ENCODE results near the gene CASP8AP2. TPM values are rescaled to one million over a fixed set of nuclear protein-coding genes. Genes with fewer than 3 reads are reported as not detected.

The CASP8AP2 gene
- total and polyA plus RNA-seq, 2 of the 13 experiments (the other 11 are each of a cell fraction or from before 2014, with no cell fraction given) = 5.7 to 13.5 TPM

DNA sequence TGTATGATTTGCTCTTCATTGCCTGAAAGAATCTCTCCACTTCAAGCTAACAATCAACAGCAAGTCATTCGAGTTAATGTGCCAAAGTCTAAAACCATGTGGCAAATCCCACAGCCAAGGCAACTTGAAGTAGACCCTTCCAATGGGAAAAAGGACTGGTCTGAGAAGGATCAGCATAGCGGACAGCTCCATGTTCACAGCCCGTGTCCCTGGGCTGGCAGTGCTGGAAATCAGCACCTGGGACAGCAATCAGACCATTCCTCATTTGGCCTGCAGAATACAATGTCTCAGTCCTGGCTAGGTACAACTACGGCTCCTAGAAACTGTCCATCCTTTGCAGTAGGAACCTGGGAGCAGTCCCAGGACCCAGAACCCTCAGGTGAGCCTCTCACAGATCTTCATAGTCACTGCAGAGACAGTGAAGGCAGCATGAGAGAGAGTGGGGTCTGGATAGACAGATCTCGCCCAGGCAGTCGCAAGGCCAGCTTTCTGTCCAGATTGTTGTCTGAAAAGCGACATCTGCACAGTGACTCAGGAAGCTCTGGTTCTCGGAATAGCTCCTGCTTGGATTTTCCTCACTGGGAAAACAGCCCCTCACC lies 65.7 kb downstream of the CASP8AP2 start (continued):
- no peak for TF ChIP-seq DNMT1 (CRISPR knock-in tag; IDR thresholded peaks at IDR 0.05)
- TF ChIP-seq ZNF138 (CRISPR knock-in tag; IDR thresholded peaks at IDR 0.05; ENCODE audit: low read depth) = 0 out of 2 replicates have a peak, but pooled peaks have one; percentile 52
- TF ChIP-seq ZBTB2 (CRISPR knock-in tag; IDR thresholded peaks at IDR 0.05; ENCODE audit: low read depth) = 0 out of 2 replicates have a peak, but pooled peaks have one; percentile 32
- TF ChIP-seq SIX4 (CRISPR knock-in tag; IDR thresholded peaks at IDR 0.05) = peak; percentile 85
- TF ChIP-seq KDM4B (CRISPR knock-in tag; IDR thresholded peaks at IDR 0.05) = peak; percentile 82; the same call in 1 of the 2 replicates
- TF ChIP-seq LRRFIP1 (CRISPR knock-in tag; conservative IDR thresholded peaks at IDR 0.05) = peak; percentile 95
- TF ChIP-seq ZNF124 (CRISPR knock-in tag; IDR thresholded peaks at IDR 0.05) = peak; percentile 80; the same call in 1 of the 2 replicates
- TF ChIP-seq SRY (CRISPR knock-in tag; IDR thresholded peaks at IDR 0.05) = peak; percentile 92
- TF ChIP-seq ZNF292 (CRISPR knock-in tag; IDR thresholded peaks at IDR 0.05; ENCODE audit: borderline replicate concordance, low read depth) = no peak
- TF ChIP-seq, protein P1, sequence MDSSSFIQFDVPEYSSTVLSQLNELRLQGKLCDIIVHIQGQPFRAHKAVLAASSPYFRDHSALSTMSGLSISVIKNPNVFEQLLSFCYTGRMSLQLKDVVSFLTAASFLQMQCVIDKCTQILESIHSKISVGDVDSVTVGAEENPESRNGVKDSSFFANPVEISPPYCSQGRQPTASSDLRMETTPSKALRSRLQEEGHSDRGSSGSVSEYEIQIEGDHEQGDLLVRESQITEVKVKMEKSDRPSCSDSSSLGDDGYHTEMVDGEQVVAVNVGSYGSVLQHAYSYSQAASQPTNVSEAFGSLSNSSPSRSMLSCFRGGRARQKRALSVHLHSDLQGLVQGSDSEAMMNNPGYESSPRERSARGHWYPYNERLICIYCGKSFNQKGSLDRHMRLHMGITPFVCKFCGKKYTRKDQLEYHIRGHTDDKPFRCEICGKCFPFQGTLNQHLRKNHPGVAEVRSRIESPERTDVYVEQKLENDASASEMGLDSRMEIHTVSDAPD (CRISPR knock-in tag; IDR thresholded peaks at IDR 0.05) = no peak
- 0 out of 2 replicates have a peak, but pooled peaks have one; percentile 72 for TF ChIP-seq MTA3 (CRISPR knock-in tag; IDR thresholded peaks at IDR 0.05)
- 0 out of 2 replicates have a peak, but pooled peaks have one; percentile 47 for TF ChIP-seq MLX (CRISPR knock-in tag; IDR thresholded peaks at IDR 0.05)
- TF ChIP-seq, protein P2, sequence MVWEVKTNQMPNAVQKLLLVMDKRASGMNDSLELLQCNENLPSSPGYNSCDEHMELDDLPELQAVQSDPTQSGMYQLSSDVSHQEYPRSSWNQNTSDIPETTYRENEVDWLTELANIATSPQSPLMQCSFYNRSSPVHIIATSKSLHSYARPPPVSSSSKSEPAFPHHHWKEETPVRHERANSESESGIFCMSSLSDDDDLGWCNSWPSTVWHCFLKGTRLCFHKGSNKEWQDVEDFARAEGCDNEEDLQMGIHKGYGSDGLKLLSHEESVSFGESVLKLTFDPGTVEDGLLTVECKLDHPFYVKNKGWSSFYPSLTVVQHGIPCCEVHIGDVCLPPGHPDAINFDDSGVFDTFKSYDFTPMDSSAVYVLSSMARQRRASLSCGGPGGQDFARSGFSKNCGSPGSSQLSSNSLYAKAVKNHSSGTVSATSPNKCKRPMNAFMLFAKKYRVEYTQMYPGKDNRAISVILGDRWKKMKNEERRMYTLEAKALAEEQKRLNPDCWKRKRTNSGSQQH (CRISPR knock-in tag; IDR thresholded peaks at IDR 0.05; ENCODE audit: low read depth) = peak; percentile 97
- peak; percentile 59 for TF ChIP-seq IRF9 (CRISPR knock-in tag; IDR thresholded peaks at IDR 0.05; ENCODE audit: borderline replicate concordance)
- no peak for TF ChIP-seq KDM5A (IDR thresholded peaks at IDR 0.05; ENCODE audit: borderline replicate concordance, low read length)
- TF ChIP-seq FOXK1 (CRISPR knock-in tag; IDR thresholded peaks at IDR 0.05; ENCODE audit: borderline replicate concordance, low read depth) = peak; percentile 86; the same call in 1 of the 2 replicates
- TF ChIP-seq MAF1 (CRISPR knock-in tag; IDR thresholded peaks at IDR 0.05; ENCODE audit: borderline replicate concordance) = peak; percentile 56; the same call in 1 of the 2 replicates
- TF ChIP-seq, protein P3, sequence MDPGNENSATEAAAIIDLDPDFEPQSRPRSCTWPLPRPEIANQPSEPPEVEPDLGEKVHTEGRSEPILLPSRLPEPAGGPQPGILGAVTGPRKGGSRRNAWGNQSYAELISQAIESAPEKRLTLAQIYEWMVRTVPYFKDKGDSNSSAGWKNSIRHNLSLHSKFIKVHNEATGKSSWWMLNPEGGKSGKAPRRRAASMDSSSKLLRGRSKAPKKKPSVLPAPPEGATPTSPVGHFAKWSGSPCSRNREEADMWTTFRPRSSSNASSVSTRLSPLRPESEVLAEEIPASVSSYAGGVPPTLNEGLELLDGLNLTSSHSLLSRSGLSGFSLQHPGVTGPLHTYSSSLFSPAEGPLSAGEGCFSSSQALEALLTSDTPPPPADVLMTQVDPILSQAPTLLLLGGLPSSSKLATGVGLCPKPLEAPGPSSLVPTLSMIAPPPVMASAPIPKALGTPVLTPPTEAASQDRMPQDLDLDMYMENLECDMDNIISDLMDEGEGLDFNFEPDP (CRISPR knock-in tag; conservative IDR thresholded peaks at IDR 0.05) = no peak

All from HepG2 (cell line).